Naive thymus-derived CD4-positive, alpha-beta T cell (primary cell): Measurements from ENCODE around the gene CLBA1. TPM values are rescaled to one million over a fixed set of nuclear protein-coding genes. Genes with fewer than 3 reads are reported as not detected.

Experiments used
- ATAC-seq: fragments of 150-1000 bp; cut with Tn5 transposase; 2 replicates; pipeline ENCODE4 v1.10.0; 2021; ENCODE audit warnings: mild to moderate bottlenecking, moderate library complexity
- CTCF ChIA-PET: fragments of 350-600 bp; sonication (Branson Sonifier 250); formaldehyde crosslinking; loops from one replicate; lab custom pipeline; 2021; ENCODE audit warnings: antibody characterized with exemption; lab: Charles Lee
- POLR2A ChIA-PET: fragments of 350-600 bp; sonication (Branson Sonifier 250); formaldehyde crosslinking; loops from one replicate; lab custom pipeline; 2021; ENCODE audit warnings: antibody characterized with exemption, inconsistent platforms; lab: Charles Lee
- DNase-seq, 9 donors: peaks; one replicate each; pipeline versions ENCODE4 v3.0.0 to v3.0.0-alpha.2; 2020 to 2022; ENCODE audit warnings: mixed read lengths in 1 of 9
- H3K27ac ChIP-seq: one replicate; pipeline ENCODE4 v1.7.0; 2013; ENCODE audit warnings: mild to moderate bottlenecking, low read depth, low read length, moderate library complexity
- H3K27me3 ChIP-seq, 2 donors: one replicate each; pipeline ENCODE4 v1.7.0; 2013; ENCODE audit warnings: low read length in 2 of 2, mild to moderate bottlenecking in 2 of 2, moderate library complexity in 2 of 2; ENCODE audit not compliant: control insufficient read depth in 2 of 2, insufficient read depth in 2 of 2
- H3K36me3 ChIP-seq, 3 experiments: 1 replicate in 2 of 3; 2 replicates in 1 of 3; pipeline ENCODE4 v1.7.0; 2013; ENCODE audit warnings: low read length in 3 of 3, mild to moderate bottlenecking in 3 of 3, moderate library complexity in 1 of 3; ENCODE audit not compliant: insufficient read depth in 3 of 3, control insufficient read depth in 2 of 3
- H3K4me1 ChIP-seq, 2 donors: one replicate each; pipeline ENCODE4 v1.7.0; 2013; ENCODE audit warnings: low read length in 2 of 2, mild to moderate bottlenecking in 2 of 2, moderate library complexity in 1 of 2; ENCODE audit not compliant: control insufficient read depth in 2 of 2, insufficient read depth in 2 of 2
- H3K4me3 ChIP-seq: 2 replicates; pipeline ENCODE4 v1.7.0; 2013; ENCODE audit warnings: mild to moderate bottlenecking, low read length
- H3K9me3 ChIP-seq, 3 experiments: 1 replicate in 2 of 3; 2 replicates in 1 of 3; pipeline ENCODE4 v1.7.0; 2013; ENCODE audit warnings: low read length in 3 of 3; ENCODE audit not compliant: control insufficient read depth in 2 of 3
- H3K27ac Mint-ChIP-seq, 9 donors: one replicate each; pipeline ENCODE4 v1.8.0; 2020 to 2022; ENCODE audit warnings: mixed read lengths in 9 of 9, mild to moderate bottlenecking in 8 of 9, moderate library complexity in 5 of 9, inconsistent platforms in 2 of 9
- H3K27me3 Mint-ChIP-seq, 5 donors: one replicate each; pipeline ENCODE4 v1.8.0; 2021 to 2022; ENCODE audit warnings: mixed read lengths in 5 of 5, mild to moderate bottlenecking in 1 of 5
- H3K36me3 Mint-ChIP-seq, 5 donors: one replicate each; pipeline ENCODE4 v1.8.0; 2020 to 2022; ENCODE audit warnings: mixed read lengths in 5 of 5, mild to moderate bottlenecking in 3 of 5, inconsistent platforms in 1 of 5
- H3K4me1 Mint-ChIP-seq, 7 donors: one replicate each; pipeline ENCODE4 v1.8.0; 2020 to 2022; ENCODE audit warnings: mixed read lengths in 7 of 7, mild to moderate bottlenecking in 3 of 7, inconsistent platforms in 1 of 7
- H3K4me3 Mint-ChIP-seq, 10 donors: one replicate each; pipeline ENCODE4 v1.8.0; 2020 to 2022; ENCODE audit warnings: mild to moderate bottlenecking in 10 of 10, mixed read lengths in 10 of 10, moderate library complexity in 6 of 10, inconsistent platforms in 2 of 10
- H3K9me3 Mint-ChIP-seq, 11 donors: one replicate each; pipeline ENCODE4 v1.8.0; 2020 to 2022; ENCODE audit warnings: mixed read lengths in 11 of 11, mild to moderate bottlenecking in 4 of 11, inconsistent platforms in 1 of 11, moderate library complexity in 1 of 11
- intact Hi-C, 2 donors: fragments of 100-400 bp; cut with micrococcal nuclease; formaldehyde crosslinking; loops; one replicate each; pipeline ENCODE4 v1.15.1; 2023
- polyA plus RNA-seq, 2 donors: library from polyadenylated mRNA; unstranded; fragments of 300-500 nt; fragmentation: Illumina TruSeq; gene quantifications; one replicate each; pipeline ENCODE4 v1.2.3, GENCODE V29; 2021
- total RNA-seq, 6 experiments: library from RNA in 5 of 6; stranded (reverse) in 5 of 6; gene quantifications; 1 replicate in 5 of 6; 2 replicates in 1 of 6; pipeline ENCODE4 v1.2.3 and lab custom pipeline; 2021 to 2026

CLBA1 gene
- total and polyA plus RNA-seq, 7 experiments from 2014 or later: 0.26 to 2.1 (median 1.1) TPM

DNA sequence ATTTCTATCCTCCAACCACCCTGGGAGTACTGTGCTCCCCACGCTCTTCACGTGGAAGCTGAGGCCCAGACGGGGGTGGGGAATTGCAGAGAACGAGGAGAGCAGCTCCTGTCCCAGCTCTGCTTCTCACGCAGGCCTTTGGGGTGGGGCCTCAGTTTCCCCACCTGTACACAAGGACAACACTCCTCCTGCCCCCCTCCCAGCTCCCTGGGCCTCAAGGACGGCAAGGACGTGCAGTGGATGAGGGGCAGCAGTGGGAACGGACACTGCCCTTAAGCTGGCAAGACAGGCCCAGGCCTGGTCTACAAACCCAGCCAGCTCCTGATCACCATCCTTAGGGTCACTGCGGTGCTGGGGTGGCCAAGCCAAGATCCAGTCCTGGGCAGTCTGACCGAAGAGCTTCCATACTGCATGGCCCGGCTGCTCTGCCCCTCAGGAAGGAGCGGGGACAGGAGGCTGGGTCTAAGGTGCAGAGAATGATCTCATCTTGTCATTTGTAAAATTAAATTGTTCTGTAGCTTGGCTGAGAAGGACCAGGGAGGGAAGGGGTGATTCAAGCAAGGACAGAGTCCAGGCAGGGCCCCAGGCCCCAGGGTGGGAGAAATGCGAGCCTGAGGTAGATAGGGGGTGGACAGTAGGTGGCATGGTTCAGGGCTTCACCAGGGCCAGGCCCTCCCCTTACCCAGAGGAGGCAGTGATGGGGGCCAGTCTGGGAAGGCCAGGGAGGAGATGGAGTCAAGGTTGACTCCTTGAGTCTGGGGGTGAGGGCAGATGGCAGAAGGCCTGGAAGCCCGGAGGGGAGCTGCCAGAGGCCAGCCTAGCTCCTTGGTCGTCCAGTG lies 1.3 kb upstream of the CLBA1 start:
- ATAC-seq (no peak), DNase-seq (no peak)
- Histone ChIP-seq H3K27me3 (no peaks in the 10 kb centered on the region), H3K4me1 (no peaks in the 10 kb centered on the region), H3K9me3 (no peaks in the 10 kb centered on the region), H3K4me3 (no peak overlapping the region), H3K27ac (no peak overlapping the region), H3K36me3 (no peaks in the 10 kb centered on the region)
- intact Hi-C loops: loop anchor here in 1 of 2 donors (2.0 kb wide), 4 partner anchors 51 to 507 kb away; partner anchors contain the start of gene TEDC1
- Mint-ChIP-seq H3K27me3 (peaks cover 0 to 11% (median 5%) of the 10 kb centered on the region in 5 donors), H3K27ac (peak overlapping the region in 8 of 9 donors; percentile 74 to 88 (median 84)), H3K4me1 (peaks cover 0 to 13% (median 4%) of the 10 kb centered on the region in 7 donors), H3K36me3 (no peaks in the 10 kb centered on the region), H3K4me3 (peak overlapping the region; percentile 60 to 86 (median 76)), H3K9me3 (no peaks in the 10 kb centered on the region)
- ChIA-PET POLR2A (interaction anchor here (0.8 to 1.8 kb wide), 5 partner anchors 35 to 102 kb away, joined by 3 to 8 read pairs (median 4); no protein-coding TSS in a partner anchor), CTCF (interaction anchor here (1.6 to 1.8 kb wide), 3 partner anchors 48 to 83 kb away, joined by 4 read pairs; no protein-coding TSS in a partner anchor)

DNA sequence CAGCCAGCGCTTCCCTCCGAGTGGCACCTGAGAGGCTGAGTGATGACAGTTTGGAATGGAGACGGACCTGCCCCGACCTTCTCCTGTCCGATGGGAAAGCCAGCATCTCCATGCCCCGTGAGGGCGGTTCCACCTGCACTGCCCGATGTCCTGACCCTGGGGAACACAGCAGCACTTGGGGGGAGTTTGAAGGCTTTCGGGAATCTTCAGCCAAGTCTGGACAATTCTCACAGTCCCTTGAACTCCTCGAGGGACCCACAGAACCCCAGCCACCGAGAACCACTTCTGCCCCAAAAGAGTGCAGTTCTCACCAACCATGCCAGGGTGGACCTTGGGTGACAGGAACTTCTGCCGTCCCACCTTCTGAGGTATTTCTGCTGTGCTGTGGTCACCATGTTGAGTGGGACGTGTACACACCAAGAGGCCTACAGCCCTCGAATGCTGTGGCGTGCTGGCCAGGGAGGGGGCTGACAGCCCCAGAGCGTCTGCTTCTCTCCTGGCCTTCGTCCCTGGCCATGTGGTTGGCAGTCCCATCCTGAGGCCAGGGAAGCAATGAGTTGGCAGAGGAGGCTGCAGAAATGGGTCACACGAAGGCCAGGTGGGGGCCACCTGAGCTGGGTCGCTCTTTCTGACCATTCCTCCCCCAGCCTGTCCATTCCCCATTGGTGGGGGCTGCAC lies 1.0 kb downstream of the CLBA1 start:
- H3K4me1 ChIP-seq: no peaks in the 10 kb centered on the region
- H3K27ac Mint-ChIP-seq: peak overlapping the region in 8 of 9 donors; percentile 12 to 88 (median 64)
- POLR2A ChIA-PET: interaction anchor here (1.0 kb wide), 1 partner anchor 34 kb away, joined by 3 read pairs; the partner anchor contains the start of gene CDCA4
- CTCF ChIA-PET: no interaction called here
- no peaks in the 10 kb centered on the region for H3K36me3 Mint-ChIP-seq
- H3K9me3 ChIP-seq: no peaks in the 10 kb centered on the region
- H3K4me3 Mint-ChIP-seq: peak overlapping the region; percentile 57 to 83 (median 70)
- no peak overlapping the region for H3K4me3 ChIP-seq
- no peak for DNase-seq
- H3K36me3 ChIP-seq: no peaks in the 10 kb centered on the region
- H3K4me1 Mint-ChIP-seq: peaks cover 0 to 9% (median 4%) of the 10 kb centered on the region in 7 donors
- peaks cover 0 to 5% (median 4%) of the 10 kb centered on the region in 5 donors for H3K27me3 Mint-ChIP-seq
- no peaks in the 10 kb centered on the region for H3K9me3 Mint-ChIP-seq
- ATAC-seq: no peak
- peak overlapping the region; percentile 72 for H3K27ac ChIP-seq
- intact Hi-C loops: loop anchor here in 1 of 2 donors (5.0 kb wide), 1 partner anchor 316 kb away; the partner anchor contains the start of gene BRF1
- no peaks in the 10 kb centered on the region for H3K27me3 ChIP-seq

DNA sequence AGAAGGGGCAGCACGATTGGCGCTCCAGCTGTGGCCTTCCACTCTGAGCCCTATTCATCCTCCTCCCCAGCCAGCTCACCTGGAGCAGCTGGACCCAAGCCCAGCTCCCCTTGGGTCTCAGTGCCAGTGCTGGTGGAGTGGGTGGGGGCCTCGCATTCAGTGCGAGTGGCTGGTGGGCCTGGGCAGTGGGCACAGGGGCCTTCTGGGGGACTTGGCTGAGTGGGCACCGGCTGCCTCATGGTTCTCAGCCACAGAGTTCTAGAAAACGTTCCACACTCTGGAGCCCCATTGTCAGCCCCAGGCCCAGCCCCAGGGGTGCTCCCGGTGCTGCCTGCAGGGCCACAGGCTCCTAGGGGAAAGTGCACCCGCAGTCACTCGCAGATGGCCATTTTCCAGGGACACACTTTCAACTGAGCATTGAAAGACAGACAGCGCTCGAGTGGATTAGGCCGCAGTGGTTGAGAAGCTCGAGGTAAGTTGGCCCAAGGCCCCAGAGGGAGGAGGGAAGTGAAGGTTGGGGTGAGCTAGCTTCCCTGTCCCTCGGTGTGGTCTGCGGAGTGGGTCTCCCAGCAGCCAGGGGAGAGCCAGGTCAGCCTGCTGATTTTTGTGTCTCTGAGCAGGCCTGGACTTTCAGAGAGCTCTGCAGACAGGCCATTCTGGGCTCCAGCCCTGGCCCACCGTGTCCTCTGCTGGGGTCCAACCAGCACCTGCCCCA lies 3.8 kb downstream of the CLBA1 start:
- Histone ChIP-seq H3K9me3 (no peaks in the 10 kb centered on the region), H3K4me1 (no peaks in the 10 kb centered on the region), H3K4me3 (no peak overlapping the region), H3K36me3 (no peaks in the 10 kb centered on the region), H3K27me3 (no peaks in the 10 kb centered on the region), H3K27ac (no peak overlapping the region)
- Mint-ChIP-seq H3K4me1 (peaks cover 0 to 10% (median 4%) of the 10 kb centered on the region in 7 donors), H3K4me3 (no peak overlapping the region), H3K9me3 (no peaks in the 10 kb centered on the region), H3K36me3 (peaks cover 0 to 4% (median 0%) of the 10 kb centered on the region in 5 donors), H3K27me3 (peaks cover 0 to 5% (median 4%) of the 10 kb centered on the region in 5 donors), H3K27ac (no peak overlapping the region)
- ChIA-PET CTCF (no interaction called here), POLR2A (no interaction called here)
- intact Hi-C loops: loop anchor here in 1 of 2 donors (5.0 kb wide), 1 partner anchor 313 kb away; the partner anchor contains the start of gene BRF1
- ATAC-seq (no peak), DNase-seq (no peak)

DNA sequence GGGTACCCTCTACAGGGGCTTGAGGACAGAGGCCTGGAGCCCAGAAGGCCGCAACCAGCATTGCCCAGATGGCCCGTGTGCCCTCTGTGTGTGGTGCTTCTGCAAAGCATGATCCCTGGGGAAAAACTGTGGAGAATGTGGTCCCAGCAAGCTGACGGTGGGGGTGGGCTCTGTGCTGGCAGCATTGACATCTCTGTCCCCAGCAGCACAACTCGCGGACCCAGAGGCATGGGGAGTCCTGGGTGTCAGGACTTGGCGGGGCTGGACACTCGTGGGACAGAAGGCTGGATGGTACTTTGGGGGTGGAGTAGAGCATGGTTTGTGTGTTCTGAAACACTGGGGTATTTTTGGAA lies 4.3 kb downstream of the CLBA1 start:
- Mint-ChIP-seq H3K27ac (no peak overlapping the region), H3K36me3 (peaks cover 0 to 4% (median 0%) of the 10 kb centered on the region in 5 donors), H3K4me1 (peaks cover 0 to 9% (median 4%) of the 10 kb centered on the region in 7 donors), H3K9me3 (no peaks in the 10 kb centered on the region), H3K4me3 (no peak overlapping the region), H3K27me3 (peaks cover 0 to 5% (median 4%) of the 10 kb centered on the region in 5 donors)
- intact Hi-C loops: loop anchor here in 1 of 2 donors (5.0 kb wide), 1 partner anchor 312 kb away; the partner anchor contains the start of gene BRF1
- H3K36me3 ChIP-seq: no peaks in the 10 kb centered on the region
- H3K4me3 ChIP-seq: no peak overlapping the region
- ChIA-PET POLR2A (no interaction called here), CTCF (no interaction called here)
- no peak overlapping the region for H3K27ac ChIP-seq
- no peaks in the 10 kb centered on the region for H3K4me1 ChIP-seq
- ATAC-seq (no peak), DNase-seq (no peak)
- no peaks in the 10 kb centered on the region for H3K9me3 ChIP-seq
- no peaks in the 10 kb centered on the region for H3K27me3 ChIP-seq

DNA sequence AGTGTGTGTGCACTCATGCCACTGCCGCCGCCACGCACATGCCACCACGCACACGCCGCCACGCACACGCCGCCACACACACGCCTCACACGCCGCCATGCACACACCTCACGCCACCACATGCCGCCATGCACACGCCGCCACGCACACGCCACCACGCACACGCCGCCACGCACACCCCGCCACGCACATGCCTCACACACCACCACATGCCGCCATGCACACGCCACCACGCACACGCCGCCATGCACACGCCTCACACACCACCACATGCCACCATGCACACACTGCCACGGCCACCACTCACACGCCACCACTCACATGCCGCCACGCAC lies 6.3 kb downstream of the CLBA1 start:
- H3K36me3 Mint-ChIP-seq: peaks cover 0 to 4% (median 0%) of the 10 kb centered on the region in 5 donors
- CTCF ChIA-PET: no interaction called here
- DNase-seq (no peak), ATAC-seq (no peak)
- POLR2A ChIA-PET: no interaction called here
- peaks cover 0 to 7% (median 4%) of the 10 kb centered on the region in 7 donors for H3K4me1 Mint-ChIP-seq
- H3K4me3 Mint-ChIP-seq: peak overlapping the region in 2 of 10 donors; percentile 25 to 53
- Histone ChIP-seq H3K4me1 (no peaks in the 10 kb centered on the region), H3K4me3 (no peak overlapping the region), H3K36me3 (no peaks in the 10 kb centered on the region), H3K9me3 (no peaks in the 10 kb centered on the region), H3K27ac (no peak overlapping the region), H3K27me3 (no peaks in the 10 kb centered on the region)
- H3K9me3 Mint-ChIP-seq: no peaks in the 10 kb centered on the region
- intact Hi-C loops: no loop called here
- H3K27me3 Mint-ChIP-seq: peaks cover 0 to 5% (median 4%) of the 10 kb centered on the region in 5 donors
- peak overlapping the region in 3 of 9 donors; percentile 20 to 59 (median 59) for H3K27ac Mint-ChIP-seq

DNA sequence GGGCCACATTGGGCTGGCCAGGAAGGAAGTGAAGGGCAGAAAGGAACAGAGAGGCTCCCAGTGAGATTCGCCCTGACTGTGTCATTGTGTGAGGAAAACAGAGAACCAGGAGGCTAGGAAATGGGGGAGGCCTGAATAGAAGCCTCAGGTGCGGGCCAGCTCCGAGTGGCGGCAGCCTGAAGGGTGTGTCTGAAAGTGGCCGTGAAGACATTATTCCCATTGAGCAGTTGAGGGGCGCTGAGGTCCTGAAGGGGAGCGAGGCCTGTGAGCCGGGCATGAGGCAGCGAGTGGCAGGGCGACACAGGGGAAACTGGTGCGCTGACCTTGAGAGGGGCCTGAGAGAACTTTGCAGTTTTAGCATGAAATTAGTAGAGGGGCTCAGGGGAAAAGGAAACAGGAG lies 6.9 kb downstream of the CLBA1 start:
- intact Hi-C loops: no loop called here
- POLR2A ChIA-PET: no interaction called here
- no peaks in the 10 kb centered on the region for H3K9me3 ChIP-seq
- Mint-ChIP-seq H3K27ac (peak overlapping the region in 1 of 9 donors; percentile 20), H3K36me3 (peaks cover 0 to 9% (median 0%) of the 10 kb centered on the region in 5 donors), H3K4me1 (peaks cover 0 to 4% (median 0%) of the 10 kb centered on the region in 7 donors), H3K27me3 (no peaks in the 10 kb centered on the region), H3K4me3 (no peak overlapping the region), H3K9me3 (no peaks in the 10 kb centered on the region)
- CTCF ChIA-PET: no interaction called here
- no peaks in the 10 kb centered on the region for H3K27me3 ChIP-seq
- no peak for DNase-seq
- H3K27ac ChIP-seq: no peak overlapping the region
- H3K36me3 ChIP-seq: no peaks in the 10 kb centered on the region
- H3K4me3 ChIP-seq: no peak overlapping the region
- no peaks in the 10 kb centered on the region for H3K4me1 ChIP-seq
- no peak for ATAC-seq
